DOHH2 (cell line): ENCODE data around the gene EPS8.

Source experiments
- CTCF ChIP-seq: fragments of 200-600 bp; sonication (generic); IDR thresholded peaks from one replicate; pipeline ENCODE4 v1.5.1; 2014; ENCODE audit warnings: antibody characterized with exemption, mild to moderate bottlenecking, low read depth, low read length; ENCODE audit not compliant: poor library complexity, severe bottlenecking
- EZH2phosphoT487 ChIP-seq: fragments of 200-600 bp; sonication (generic); IDR thresholded peaks from 2 replicates; pipeline ENCODE4 v1.6.1; 2017; ENCODE audit warnings: borderline replicate concordance, mild to moderate bottlenecking, antibody characterized with exemption, low read length, moderate library complexity, mixed read lengths

GRCh38 chr12:15738438-15739015 is 50.7 kb downstream of the EPS8 start:
- TF ChIP-seq CTCF: no peak
- TF ChIP-seq EZH2phosphoT487: no peak
